Coronary artery (tissue), 2 donors: ENCODE data around the gene CFAP206.
"Not testable (repeated sequence)": the region's sequence is repeated elsewhere in the genome, so short reads cannot be mapped to it uniquely, and the experiment has no call there.

ENCODE experiments used
- DNase-seq: peaks from one replicate; pipeline ENCODE4 v3.0.0-alpha.2; 2017; ENCODE audit warnings: low spot score
- H3K27ac ChIP-seq, 2 donors: fragments of 200-600 bp; sonication (generic); one replicate each; pipeline ENCODE4 v1.5.1; 2016 to 2019
- H3K4me3 ChIP-seq: fragments of 200-600 bp; sonication (generic); 2 replicates; pipeline ENCODE4 v1.5.1; 2016; ENCODE audit warnings: mild to moderate bottlenecking, moderate library complexity
- TF ChIP-seq, protein P1 (sequence below): fragments of 200-600 bp; sonication (generic); IDR thresholded peaks from one replicate; pipeline ENCODE4 v1.5.1; 2019; ENCODE audit warnings: antibody characterized with exemption

CFAP206 gene

DNA sequence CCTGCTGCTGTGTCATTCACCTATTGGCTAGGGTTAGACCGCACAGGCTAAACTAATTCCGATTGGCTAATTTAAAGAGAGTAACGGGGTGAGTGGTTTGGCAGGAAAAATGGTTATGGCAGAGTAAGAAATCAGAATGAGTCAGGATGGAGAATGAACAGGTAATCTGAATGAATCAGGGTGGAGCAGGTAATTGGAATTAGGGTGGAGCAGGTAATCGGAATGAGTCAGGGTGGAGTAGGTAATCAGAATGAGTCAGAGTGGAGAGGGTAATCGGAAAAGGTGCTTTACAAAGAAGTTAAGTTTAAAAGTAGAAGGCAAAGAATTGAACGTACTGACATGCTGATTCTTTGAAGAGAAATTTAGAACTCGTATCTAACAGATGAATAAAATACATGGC lies 76.7 kb downstream of the CFAP206 start:
- H3K4me3 ChIP-seq: no peak overlapping the region
- no peak overlapping the region for H3K27ac ChIP-seq
- DNase-seq: no peak
- TF ChIP-seq, protein P1, sequence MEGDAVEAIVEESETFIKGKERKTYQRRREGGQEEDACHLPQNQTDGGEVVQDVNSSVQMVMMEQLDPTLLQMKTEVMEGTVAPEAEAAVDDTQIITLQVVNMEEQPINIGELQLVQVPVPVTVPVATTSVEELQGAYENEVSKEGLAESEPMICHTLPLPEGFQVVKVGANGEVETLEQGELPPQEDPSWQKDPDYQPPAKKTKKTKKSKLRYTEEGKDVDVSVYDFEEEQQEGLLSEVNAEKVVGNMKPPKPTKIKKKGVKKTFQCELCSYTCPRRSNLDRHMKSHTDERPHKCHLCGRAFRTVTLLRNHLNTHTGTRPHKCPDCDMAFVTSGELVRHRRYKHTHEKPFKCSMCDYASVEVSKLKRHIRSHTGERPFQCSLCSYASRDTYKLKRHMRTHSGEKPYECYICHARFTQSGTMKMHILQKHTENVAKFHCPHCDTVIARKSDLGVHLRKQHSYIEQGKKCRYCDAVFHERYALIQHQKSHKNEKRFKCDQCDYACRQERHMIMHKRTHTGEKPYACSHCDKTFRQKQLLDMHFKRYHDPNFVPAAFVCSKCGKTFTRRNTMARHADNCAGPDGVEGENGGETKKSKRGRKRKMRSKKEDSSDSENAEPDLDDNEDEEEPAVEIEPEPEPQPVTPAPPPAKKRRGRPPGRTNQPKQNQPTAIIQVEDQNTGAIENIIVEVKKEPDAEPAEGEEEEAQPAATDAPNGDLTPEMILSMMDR: no peak

DNA sequence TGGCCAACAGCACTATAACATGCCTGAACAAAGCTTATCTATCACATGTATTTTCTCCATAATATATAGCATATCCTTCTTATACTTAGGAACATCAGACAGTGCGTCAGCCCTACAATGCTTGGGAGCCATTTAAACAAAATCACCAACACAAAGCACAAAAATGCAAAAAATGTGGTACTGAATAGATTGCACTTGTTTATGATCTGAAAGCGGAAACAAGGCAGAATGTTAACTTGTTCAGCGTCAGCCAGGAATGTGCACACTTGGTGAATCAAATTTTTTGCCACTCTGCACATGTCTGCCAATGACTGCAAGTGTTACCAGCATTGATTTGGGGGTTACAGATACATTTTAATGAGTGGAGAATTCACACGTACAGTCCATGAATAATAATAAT lies 79.8 kb downstream of the CFAP206 start:
- Histone ChIP-seq H3K4me3 (no peak overlapping the region), H3K27ac (no peak overlapping the region)
- no peak for DNase-seq
- TF ChIP-seq, protein P1: no peak

DNA sequence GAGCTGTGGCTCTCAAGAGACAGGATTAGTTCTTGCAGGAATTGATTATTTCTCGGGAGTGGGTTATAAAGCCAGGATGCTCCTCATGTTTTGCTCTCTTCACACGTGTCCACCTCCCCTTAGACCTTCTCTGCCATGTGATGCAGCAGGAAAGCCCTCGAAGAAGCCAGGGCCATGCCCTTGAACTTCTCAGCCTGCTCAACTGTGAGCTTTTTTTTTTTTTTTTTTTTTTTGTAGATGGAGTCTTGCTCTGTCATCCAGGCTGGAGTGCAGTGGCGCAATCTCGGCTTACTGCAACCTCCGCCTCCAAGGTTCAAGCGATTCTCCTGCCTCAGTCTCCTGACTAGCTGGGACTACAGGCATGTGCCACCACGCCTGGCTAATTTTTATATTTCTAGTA lies 81.6 kb downstream of the CFAP206 start:
- not testable (repeated sequence) for DNase-seq

DNA sequence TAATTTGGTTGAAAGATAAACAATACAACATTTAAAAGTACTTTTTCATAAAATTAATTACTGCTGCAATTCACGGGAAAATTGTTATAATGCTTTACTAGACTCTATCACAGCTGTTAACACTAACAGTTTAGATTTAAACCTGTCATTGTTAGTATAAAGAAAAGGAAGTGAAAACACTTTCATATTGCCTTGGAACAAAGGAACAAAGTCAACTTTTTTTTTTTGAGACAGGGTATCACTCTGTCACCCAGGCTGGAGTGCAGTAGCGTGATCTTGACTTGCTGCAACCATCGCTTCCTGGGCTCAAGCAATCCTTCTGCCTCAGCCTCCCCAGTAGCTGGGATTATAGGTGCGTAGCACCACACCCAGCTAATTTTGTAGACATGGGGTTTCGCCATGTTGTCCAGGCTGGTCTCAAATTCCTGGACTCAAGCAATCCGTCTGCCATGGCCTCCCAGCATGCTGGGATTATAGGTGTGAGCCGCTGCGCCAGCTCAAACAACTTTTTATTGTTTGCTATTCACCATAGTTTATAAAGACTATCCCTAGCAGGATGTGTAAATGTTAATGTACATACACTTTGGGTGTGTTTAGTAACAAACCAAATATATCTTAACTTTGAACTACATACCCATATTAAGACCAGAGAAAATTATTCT lies 87.1 kb downstream of the CFAP206 start:
- TF ChIP-seq, protein P1: no peak
- DNase-seq: no peak
- no peak overlapping the region for H3K4me3 ChIP-seq
- H3K27ac ChIP-seq: no peak overlapping the region

More for the DNA sequence above, 81.6 kb downstream of the CFAP206 start:
- H3K27ac ChIP-seq, H3K4me3 ChIP-seq: not testable (repeated sequence)

DNA sequence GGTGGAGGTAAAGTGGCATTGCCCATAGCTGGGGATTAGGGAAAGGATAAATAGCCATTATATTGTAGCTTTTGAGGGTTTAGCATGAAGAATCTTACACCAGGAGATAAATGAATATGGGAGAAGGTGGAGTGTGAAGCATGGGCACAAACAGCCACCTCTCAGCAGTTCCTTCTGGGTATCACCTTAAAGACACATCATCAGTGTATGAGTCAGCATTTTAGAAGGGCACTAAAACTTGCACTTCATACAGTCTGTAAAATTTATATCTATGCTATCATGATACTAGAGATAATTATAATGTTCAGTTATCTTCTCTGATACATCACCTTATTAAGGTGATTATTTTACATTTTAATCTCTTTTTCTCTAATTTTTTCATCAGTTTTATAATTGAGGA lies 90.3 kb downstream of the CFAP206 start:
- H3K4me3 ChIP-seq: no peak overlapping the region
- TF ChIP-seq, protein P1: no peak
- no peak overlapping the region for H3K27ac ChIP-seq
- no peak for DNase-seq

DNA sequence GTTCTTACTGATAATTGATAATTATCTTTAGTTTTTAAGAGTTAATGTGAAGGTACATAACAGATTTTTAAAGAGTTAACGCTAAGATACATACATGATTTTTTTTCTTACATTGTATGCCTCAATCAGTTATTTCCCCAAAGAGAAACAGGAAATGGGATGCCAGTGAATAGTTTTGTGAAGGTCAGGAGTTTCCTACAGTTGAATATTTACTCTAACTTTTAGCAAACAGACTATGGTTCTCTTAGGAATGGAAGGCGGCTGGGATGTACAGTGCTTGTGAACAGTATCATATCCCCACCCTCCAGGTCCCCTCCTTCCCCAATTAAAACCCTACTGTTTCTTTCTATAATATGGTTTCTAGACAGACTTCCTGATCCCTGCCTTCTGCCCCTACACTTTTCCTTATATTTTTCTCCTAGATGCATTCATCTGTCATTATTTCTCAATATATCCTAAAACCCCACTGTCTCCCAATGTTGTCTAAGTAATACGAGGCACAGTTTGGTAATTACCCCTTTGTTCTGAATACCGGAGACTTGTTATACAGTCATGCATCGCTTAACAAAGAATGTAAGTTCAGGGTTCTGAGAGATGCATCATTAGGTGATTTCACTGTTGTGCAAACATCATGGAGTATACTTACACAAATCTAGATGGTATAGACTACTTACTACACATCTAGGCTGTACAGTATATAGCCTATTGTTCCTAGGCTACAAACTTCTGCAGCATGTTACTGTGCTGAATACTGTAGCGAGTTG lies 94.2 kb downstream of the CFAP206 start:
- no peak for DNase-seq
- TF ChIP-seq, protein P1: no peak
- H3K4me3 ChIP-seq: no peak overlapping the region
- no peak overlapping the region for H3K27ac ChIP-seq

DNA sequence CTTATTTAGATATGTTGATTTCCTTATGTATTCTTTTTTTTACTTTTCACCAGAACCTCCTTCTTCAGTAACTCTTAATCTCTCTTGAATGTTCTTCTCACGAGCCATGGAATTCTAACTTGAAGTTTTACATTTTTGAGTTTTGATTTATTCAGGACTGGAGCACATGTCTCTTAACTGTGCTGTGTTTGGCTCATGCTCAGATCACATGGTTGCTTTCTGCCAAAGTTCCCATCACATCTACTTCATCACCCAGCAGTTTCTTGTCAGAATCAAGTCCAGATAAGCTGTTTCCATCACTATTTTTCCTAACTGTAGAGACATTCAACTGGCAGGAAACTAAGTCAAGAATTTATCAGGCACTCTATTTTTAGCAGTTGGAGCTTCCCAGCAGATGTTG lies 96.7 kb downstream of the CFAP206 start:
- H3K27ac ChIP-seq: peak overlapping the region; percentile 34 to 39
- no peak for DNase-seq
- no peak overlapping the region for H3K4me3 ChIP-seq
- TF ChIP-seq, protein P1: no peak
